ENCODE data around the gene GRK3.
A peak's percentile ranks its signal among the peaks of the same experiment; 100 is the strongest.
"Not testable (repeated sequence)": the region's sequence is repeated elsewhere in the genome, so short reads cannot be mapped to it uniquely, and the experiment has no call there.

Gene GRK3

GRCh38 chr22:25553131-25553530 lies 11.3 kb upstream of the GRK3 start:
- Histone ChIP-seq H3K9me3 (ENCODE audit: control insufficient read depth, low read length) (no peaks in the 10 kb centered on the region), H3K36me3 (ENCODE audit: control insufficient read depth, insufficient read depth, low read length, severe bottlenecking) (no peaks in the 10 kb centered on the region), H3K4me3 (ENCODE audit: low read length) (no peak overlapping the region)

DNA sequence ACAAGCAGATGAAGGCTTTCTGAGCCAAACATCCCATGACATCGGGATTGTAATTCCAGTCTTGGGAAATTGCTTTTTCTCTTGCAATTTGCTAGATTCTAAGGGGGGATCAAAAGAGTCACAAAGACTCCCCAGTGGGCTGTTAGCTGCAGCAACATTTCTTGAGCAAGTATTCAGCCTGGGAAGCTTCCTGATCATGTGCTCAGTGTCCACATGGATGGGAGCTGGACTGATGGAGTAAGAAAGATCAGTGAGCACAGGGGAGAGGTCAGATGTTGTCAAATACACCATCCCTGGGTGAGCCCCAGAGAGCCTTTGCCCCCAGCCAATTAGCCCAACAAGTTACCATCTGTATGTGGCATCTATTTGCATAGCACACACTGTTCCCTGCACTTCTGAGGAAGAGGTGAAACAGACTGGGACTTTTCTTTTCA lies 10.2 kb upstream of the GRK3 start:
- no peak overlapping the region for H3K4me3 ChIP-seq (ENCODE audit: low read length)
- H3K27me3 ChIP-seq (replicated peaks; ENCODE audit: control insufficient read depth, insufficient read depth, low read length) = no peaks in the 10 kb centered on the region
- no peaks in the 10 kb centered on the region for H3K9me3 ChIP-seq (ENCODE audit: control insufficient read depth, low read length)
- DNase-seq (ENCODE audit: low read depth) = no peak
- H3K4me1 ChIP-seq (ENCODE audit: control insufficient read depth, insufficient read depth, low read length) = peaks cover 36% of the 10 kb centered on the region
- H3K36me3 ChIP-seq (ENCODE audit: control insufficient read depth, insufficient read depth, low read length, severe bottlenecking) = no peaks in the 10 kb centered on the region
- peak overlapping the region; percentile 62 for H3K9ac ChIP-seq (ENCODE audit: low read length)

More at GRCh38 chr22:25553131-25553530, 11.3 kb upstream of the GRK3 start:
- DNase-seq (ENCODE audit: low read depth) = no peak
- Histone ChIP-seq H3K4me1 (ENCODE audit: control insufficient read depth, insufficient read depth, low read length) (peaks cover 26% of the 10 kb centered on the region), H3K9ac (ENCODE audit: low read length) (no peak overlapping the region), H3K27me3 (replicated peaks; ENCODE audit: control insufficient read depth, insufficient read depth, low read length) (no peaks in the 10 kb centered on the region)

DNA sequence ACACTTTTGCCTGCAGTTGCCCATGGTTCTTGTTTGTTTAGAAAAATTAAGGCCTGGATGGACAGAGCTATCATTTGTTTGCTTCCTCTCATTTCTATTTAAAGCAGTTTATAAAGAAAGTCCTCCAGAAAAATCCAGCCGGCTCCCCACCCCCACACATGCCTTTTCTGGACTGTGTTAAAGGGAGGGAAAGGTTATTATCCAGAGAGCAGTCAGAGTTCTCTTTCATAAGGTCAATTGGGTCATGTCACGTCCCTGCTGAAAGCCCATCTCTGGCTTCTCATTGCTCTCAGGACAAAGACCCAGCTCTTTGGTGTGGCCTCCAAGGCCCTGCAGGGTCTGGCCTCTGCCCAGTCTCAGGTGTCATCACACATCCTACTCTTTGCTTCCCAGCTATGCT lies 9.8 kb upstream of the GRK3 start:
- Histone ChIP-seq H3K9me3 (ENCODE audit: control insufficient read depth, low read length) (no peaks in the 10 kb centered on the region), H3K4me3 (ENCODE audit: low read length) (no peak overlapping the region), H3K9ac (ENCODE audit: low read length) (peak overlapping the region; percentile 62), H3K4me1 (ENCODE audit: control insufficient read depth, insufficient read depth, low read length) (peaks cover 37% of the 10 kb centered on the region), H3K36me3 (ENCODE audit: control insufficient read depth, insufficient read depth, low read length, severe bottlenecking) (no peaks in the 10 kb centered on the region), H3K27me3 (replicated peaks; ENCODE audit: control insufficient read depth, insufficient read depth, low read length) (no peaks in the 10 kb centered on the region)
- DNase-seq (ENCODE audit: low read depth) = no peak

- no peaks in the 10 kb centered on the region for H3K36me3 ChIP-seq (ENCODE audit: control insufficient read depth, insufficient read depth, low read length, severe bottlenecking)
- H3K27me3 ChIP-seq (replicated peaks; ENCODE audit: control insufficient read depth, insufficient read depth, low read length) = no peaks in the 10 kb centered on the region
- no peak overlapping the region for H3K9ac ChIP-seq (ENCODE audit: low read length)
- peaks cover 37% of the 10 kb centered on the region for H3K4me1 ChIP-seq (ENCODE audit: control insufficient read depth, insufficient read depth, low read length)
- no peak for DNase-seq (ENCODE audit: low read depth)
- H3K9me3 ChIP-seq (ENCODE audit: control insufficient read depth, low read length) = no peaks in the 10 kb centered on the region
- H3K4me3 ChIP-seq (ENCODE audit: low read length) = no peak overlapping the region
These were observed 8.9 kb upstream of the GRK3 start for GRCh38 chr22:25555586-25555985.

GRCh38 chr22:25557218-25557617 lies 7.3 kb upstream of the GRK3 start:
- no peaks in the 10 kb centered on the region for H3K36me3 ChIP-seq (ENCODE audit: control insufficient read depth, insufficient read depth, low read length, severe bottlenecking)
- no peak overlapping the region for H3K4me3 ChIP-seq (ENCODE audit: low read length)
- DNase-seq (ENCODE audit: low read depth) = no peak
- H3K9ac ChIP-seq (ENCODE audit: low read length) = no peak overlapping the region
- no peaks in the 10 kb centered on the region for H3K27me3 ChIP-seq (replicated peaks; ENCODE audit: control insufficient read depth, insufficient read depth, low read length)
- H3K9me3 ChIP-seq (ENCODE audit: control insufficient read depth, low read length) = no peaks in the 10 kb centered on the region
- peaks cover 33% of the 10 kb centered on the region for H3K4me1 ChIP-seq (ENCODE audit: control insufficient read depth, insufficient read depth, low read length)

DNA sequence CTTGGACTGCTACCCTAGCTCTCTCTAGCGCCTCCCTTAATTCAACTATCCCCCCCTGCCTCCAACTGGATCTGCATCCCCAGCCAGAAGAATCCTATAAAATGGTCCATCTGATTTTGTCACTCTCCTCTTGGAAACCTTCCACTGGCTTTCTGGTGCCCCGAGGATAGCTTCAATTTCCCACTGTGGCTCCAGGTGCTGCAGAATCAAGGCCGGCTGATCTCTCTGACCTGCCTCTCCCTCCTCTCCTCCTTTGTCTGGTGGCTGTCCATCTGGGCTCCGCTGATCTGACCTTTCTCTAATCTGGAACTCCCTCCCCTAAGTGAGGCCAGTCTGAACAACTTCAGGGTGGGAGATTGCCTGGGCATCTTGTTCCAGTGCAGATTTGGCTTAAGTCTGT lies 6.1 kb upstream of the GRK3 start:
- Histone ChIP-seq H3K4me1 (ENCODE audit: control insufficient read depth, insufficient read depth, low read length) (peaks cover 33% of the 10 kb centered on the region), H3K36me3 (ENCODE audit: control insufficient read depth, insufficient read depth, low read length, severe bottlenecking) (no peaks in the 10 kb centered on the region), H3K9ac (ENCODE audit: low read length) (no peak overlapping the region), H3K27me3 (replicated peaks; ENCODE audit: control insufficient read depth, insufficient read depth, low read length) (no peaks in the 10 kb centered on the region), H3K9me3 (ENCODE audit: control insufficient read depth, low read length) (no peaks in the 10 kb centered on the region), H3K4me3 (ENCODE audit: low read length) (no peak overlapping the region)
- DNase-seq (ENCODE audit: low read depth) = no peak

- not testable (repeated sequence) for DNase-seq (ENCODE audit: low read depth); H3K9me3 ChIP-seq (ENCODE audit: control insufficient read depth, low read length); H3K4me3 ChIP-seq (ENCODE audit: low read length); H3K9ac ChIP-seq (ENCODE audit: low read length); H3K27me3 ChIP-seq (replicated peaks; ENCODE audit: control insufficient read depth, insufficient read depth, low read length); H3K36me3 ChIP-seq (ENCODE audit: control insufficient read depth, insufficient read depth, low read length, severe bottlenecking)
- peaks cover 31% of the 10 kb centered on the region for H3K4me1 ChIP-seq (ENCODE audit: control insufficient read depth, insufficient read depth, low read length)
These were observed 4.6 kb upstream of the GRK3 start for GRCh38 chr22:25559910-25560309.

GRCh38 chr22:25561182-25561581 lies 3.3 kb upstream of the GRK3 start:
- not testable (repeated sequence) for H3K27me3 ChIP-seq (replicated peaks; ENCODE audit: control insufficient read depth, insufficient read depth, low read length); DNase-seq (ENCODE audit: low read depth); H3K4me3 ChIP-seq (ENCODE audit: low read length); H3K9ac ChIP-seq (ENCODE audit: low read length); H3K36me3 ChIP-seq (ENCODE audit: control insufficient read depth, insufficient read depth, low read length, severe bottlenecking); H3K9me3 ChIP-seq (ENCODE audit: control insufficient read depth, low read length)
- peaks cover 26% of the 10 kb centered on the region for H3K4me1 ChIP-seq (ENCODE audit: control insufficient read depth, insufficient read depth, low read length)

GRCh38 chr22:25561927-25562326 lies 2.5 kb upstream of the GRK3 start:
- peaks cover 32% of the 10 kb centered on the region for H3K4me1 ChIP-seq (ENCODE audit: control insufficient read depth, insufficient read depth, low read length)
- H3K36me3 ChIP-seq (ENCODE audit: control insufficient read depth, insufficient read depth, low read length, severe bottlenecking); H3K9me3 ChIP-seq (ENCODE audit: control insufficient read depth, low read length); H3K4me3 ChIP-seq (ENCODE audit: low read length); H3K9ac ChIP-seq (ENCODE audit: low read length); DNase-seq (ENCODE audit: low read depth); H3K27me3 ChIP-seq (replicated peaks; ENCODE audit: control insufficient read depth, insufficient read depth, low read length): not testable (repeated sequence)

- H3K36me3 ChIP-seq (ENCODE audit: control insufficient read depth, insufficient read depth, low read length, severe bottlenecking); H3K27me3 ChIP-seq (replicated peaks; ENCODE audit: control insufficient read depth, insufficient read depth, low read length); H3K9me3 ChIP-seq (ENCODE audit: control insufficient read depth, low read length): not testable (repeated sequence)
- H3K9ac ChIP-seq (ENCODE audit: low read length) = peak overlapping the region; percentile 63
- DNase-seq (ENCODE audit: low read depth) = peak; percentile 20
- H3K4me3 ChIP-seq (ENCODE audit: low read length) = peak overlapping the region; percentile 80
- H3K4me1 ChIP-seq (ENCODE audit: control insufficient read depth, insufficient read depth, low read length) = peaks cover 40% of the 10 kb centered on the region
These were observed 1.3 kb upstream of the GRK3 start for GRCh38 chr22:25562966-25563760.

DNA sequence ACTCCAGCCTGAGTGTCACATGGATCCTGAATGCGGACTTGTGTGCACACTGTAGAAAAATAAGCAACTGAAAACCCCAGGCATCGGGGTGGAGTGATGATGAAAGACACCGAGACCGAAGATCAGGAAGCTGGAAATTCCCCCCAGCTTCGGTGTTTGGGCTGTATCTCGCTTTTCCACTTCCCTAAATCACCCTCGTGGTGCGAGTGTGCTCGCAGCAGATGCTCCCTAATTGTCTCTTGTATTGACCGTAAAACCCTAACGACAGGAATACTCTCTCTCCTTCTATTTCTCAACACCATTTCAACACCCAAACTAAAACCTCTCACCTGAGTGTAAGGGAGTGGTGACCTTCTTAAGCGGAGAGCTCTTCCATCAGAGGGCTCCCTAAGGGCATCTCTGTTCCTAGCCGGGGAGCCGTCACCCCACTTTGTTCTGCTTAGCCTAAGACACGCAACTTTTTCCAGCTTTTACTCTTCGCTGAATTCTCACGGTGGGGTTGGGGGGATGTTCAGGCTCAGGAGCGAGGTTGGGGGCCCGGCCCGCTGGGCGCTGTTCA lies 635 bp upstream of the GRK3 start:
- Histone ChIP-seq H3K4me3 (ENCODE audit: low read length) (peak overlapping the region; percentile 80), H3K9ac (ENCODE audit: low read length) (peak overlapping the region; percentile 63), H3K4me1 (ENCODE audit: control insufficient read depth, insufficient read depth, low read length) (peaks cover 41% of the 10 kb centered on the region), H3K9me3 (ENCODE audit: control insufficient read depth, low read length) (no peaks in the 10 kb centered on the region), H3K36me3 (ENCODE audit: control insufficient read depth, insufficient read depth, low read length, severe bottlenecking) (no peaks in the 10 kb centered on the region), H3K27me3 (replicated peaks; ENCODE audit: control insufficient read depth, insufficient read depth, low read length) (no peaks in the 10 kb centered on the region)
- peak; percentile 24 for DNase-seq (ENCODE audit: low read depth)

Data from adipocyte (in vitro differentiated cells).